ENCODE measurements around the gene SIGLECL1.

Gene SIGLECL1

DNA sequence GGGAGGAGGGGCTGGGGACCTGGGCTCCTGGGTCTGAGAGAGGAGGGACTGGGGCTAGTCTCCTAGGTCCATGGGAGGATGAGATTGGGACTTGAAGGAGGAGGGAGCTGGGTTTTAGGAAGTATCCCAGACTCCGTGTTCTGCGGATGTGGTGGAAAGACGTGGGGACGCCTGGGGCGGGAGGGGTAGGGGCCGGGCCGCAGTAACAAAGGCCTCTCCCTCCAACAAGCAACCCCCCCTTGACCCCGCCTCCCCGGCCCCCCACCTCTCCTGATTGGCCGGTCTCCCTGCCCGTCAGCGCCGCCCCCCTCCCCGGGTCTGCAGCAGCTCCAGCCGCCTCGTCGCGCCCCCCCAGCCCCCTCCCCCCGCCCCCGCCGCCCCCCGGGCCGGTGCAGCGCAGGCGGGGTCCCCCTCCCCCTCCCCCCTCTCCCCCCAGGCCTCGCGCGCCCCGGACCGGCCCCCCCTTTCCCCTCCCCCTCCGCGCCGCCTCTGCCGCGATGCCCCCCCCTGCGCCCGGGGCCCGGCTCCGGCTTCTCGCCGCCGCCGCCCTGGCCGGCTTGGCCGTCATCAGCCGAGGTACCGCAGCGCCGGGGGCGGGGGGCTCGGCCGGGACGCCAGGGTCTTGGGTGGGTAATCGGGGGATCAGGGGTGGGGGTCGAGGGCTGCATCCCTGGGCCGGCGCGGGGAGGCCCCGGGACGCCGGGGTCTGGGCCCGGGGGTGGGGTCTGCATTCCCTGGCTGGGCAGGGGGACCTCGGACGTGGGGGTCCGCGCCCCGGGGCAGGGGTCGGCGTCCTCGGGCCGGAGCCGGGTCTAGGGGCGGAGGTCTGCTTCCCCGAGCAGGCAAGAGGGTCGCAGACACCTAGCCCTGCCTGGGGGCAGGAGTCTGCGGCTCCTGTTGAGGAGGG, 60.7 kb downstream of the SIGLECL1 start, which contains the start of gene IGLON5:
TSS of gene IGLON5 (plus strand) at position 294 of the 907 bp plus-strand sequence. CDS start at position 498, 204 bp downstream.
- TF ChIP-seq, protein P1, sequence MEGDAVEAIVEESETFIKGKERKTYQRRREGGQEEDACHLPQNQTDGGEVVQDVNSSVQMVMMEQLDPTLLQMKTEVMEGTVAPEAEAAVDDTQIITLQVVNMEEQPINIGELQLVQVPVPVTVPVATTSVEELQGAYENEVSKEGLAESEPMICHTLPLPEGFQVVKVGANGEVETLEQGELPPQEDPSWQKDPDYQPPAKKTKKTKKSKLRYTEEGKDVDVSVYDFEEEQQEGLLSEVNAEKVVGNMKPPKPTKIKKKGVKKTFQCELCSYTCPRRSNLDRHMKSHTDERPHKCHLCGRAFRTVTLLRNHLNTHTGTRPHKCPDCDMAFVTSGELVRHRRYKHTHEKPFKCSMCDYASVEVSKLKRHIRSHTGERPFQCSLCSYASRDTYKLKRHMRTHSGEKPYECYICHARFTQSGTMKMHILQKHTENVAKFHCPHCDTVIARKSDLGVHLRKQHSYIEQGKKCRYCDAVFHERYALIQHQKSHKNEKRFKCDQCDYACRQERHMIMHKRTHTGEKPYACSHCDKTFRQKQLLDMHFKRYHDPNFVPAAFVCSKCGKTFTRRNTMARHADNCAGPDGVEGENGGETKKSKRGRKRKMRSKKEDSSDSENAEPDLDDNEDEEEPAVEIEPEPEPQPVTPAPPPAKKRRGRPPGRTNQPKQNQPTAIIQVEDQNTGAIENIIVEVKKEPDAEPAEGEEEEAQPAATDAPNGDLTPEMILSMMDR (IDR thresholded peaks at IDR 0.05; ENCODE audit: control insufficient read depth, insufficient read depth, low read depth, low read length, missing control alignments) = no peak
- no peak for DNase-seq (ENCODE audit: low read depth)
- H3K4me3 ChIP-seq (ENCODE audit: control insufficient read depth, low read depth, low read length) = no peak within 1 kb of the TSS

DNA sequence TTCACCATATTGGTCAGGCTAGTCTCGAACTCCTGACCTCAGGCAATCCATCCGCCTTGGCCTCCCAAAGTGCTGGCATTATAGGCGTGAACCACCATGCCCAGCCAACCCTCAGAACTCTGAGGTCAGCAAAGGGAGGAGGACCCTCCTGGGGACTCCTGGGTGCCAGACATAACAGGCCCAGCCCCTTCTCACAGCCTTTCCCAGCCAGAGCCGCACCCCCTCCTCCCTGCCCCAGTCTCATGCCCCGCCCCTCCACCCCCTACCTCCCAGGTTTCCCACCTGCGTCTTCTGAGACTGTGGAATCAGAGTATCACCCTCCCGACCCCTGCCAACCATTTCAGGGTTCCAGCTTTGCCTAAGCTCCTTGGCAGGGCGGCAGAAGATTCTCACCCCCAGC, 65.8 kb downstream of the SIGLECL1 start:
- TF ChIP-seq, protein P1 (IDR thresholded peaks at IDR 0.05; ENCODE audit: control insufficient read depth, insufficient read depth, low read depth, low read length, missing control alignments) = no peak
- no peak overlapping the region for H3K4me3 ChIP-seq (ENCODE audit: control insufficient read depth, low read depth, low read length)
- no peak for DNase-seq (ENCODE audit: low read depth)

DNA sequence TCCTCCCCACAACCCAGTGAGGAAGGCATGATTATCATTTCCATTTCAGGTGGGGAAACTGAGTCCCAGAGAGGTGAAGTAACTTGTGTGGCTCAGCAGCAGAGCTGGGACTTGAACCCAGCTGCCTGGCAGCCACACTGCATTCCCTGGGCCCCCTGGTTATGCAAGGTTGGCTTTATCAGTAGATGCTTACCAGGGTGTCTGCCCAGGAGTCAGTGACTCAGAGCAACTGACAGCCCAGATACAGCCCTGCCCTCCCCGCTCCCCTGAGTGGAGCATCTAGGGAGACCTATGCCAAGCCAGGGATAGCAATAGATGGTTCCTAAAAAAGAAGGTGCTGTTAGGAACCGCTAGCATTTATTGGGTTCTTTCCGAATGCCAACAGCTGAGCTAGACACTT, 66.5 kb downstream of the SIGLECL1 start:
- no peak for DNase-seq (ENCODE audit: low read depth)
- H3K4me3 ChIP-seq (ENCODE audit: control insufficient read depth, low read depth, low read length) = no peak overlapping the region
- TF ChIP-seq, protein P1 (IDR thresholded peaks at IDR 0.05; ENCODE audit: control insufficient read depth, insufficient read depth, low read depth, low read length, missing control alignments) = no peak

DNA sequence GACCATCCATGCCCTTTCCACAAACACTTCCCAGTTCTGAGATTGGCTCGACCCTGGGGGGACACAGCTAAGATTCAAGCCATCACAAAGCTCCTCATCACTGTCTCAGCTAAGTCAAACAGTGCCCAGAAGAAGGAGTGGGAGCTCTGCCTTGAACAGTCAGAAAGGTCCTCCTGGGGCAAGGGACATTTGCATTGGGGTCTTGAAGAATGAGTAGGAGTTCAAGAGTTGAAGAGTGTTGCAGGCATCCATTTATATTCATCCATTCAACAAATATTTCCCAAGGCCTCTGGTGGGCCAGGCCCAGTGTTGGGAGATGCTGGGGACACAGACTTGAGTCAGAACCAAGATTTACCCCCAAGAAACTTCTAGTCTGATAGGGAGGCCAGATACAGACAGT, 67.1 kb downstream of the SIGLECL1 start:
- H3K4me3 ChIP-seq (ENCODE audit: control insufficient read depth, low read depth, low read length) = no peak overlapping the region
- TF ChIP-seq, protein P1 (IDR thresholded peaks at IDR 0.05; ENCODE audit: control insufficient read depth, insufficient read depth, low read depth, low read length, missing control alignments) = no peak
- DNase-seq (ENCODE audit: low read depth) = no peak
